ENCODE measurements around the gene C11orf91.

Gene C11orf91

DNA sequence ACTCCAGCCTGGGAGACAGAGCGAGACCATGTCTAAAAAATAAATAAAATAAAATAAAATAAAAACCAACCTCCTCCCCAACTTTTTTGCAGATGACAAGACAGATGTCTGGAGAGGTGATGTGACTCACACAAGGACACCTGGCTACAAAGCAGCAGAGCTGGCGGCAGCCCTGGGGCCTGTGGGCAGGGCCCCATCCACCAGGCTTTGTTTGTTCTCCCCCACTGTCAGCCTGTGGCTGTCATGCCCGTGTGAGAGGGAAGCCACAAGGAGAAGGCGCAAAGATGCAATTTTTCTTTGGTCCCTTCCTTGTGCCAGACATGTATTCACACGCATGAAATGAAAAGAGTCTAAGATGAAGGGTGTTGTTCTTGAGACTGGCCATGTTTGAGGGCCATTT lies 19.0 kb upstream of the C11orf91 start:
- Histone ChIP-seq H3K36me3 (ENCODE audit: insufficient read depth, low read length) (peaks cover 51% of the 10 kb centered on the region; the same call in 1 of the 2 replicates), H3K9me3 (ENCODE audit: insufficient read depth, low read depth, low read length) (no peaks in the 10 kb centered on the region), H3K4me2 (ENCODE audit: low read depth, low read length, poor library complexity, severe bottlenecking) (no peak overlapping the region), H4K20me1 (ENCODE audit: insufficient read depth, low read length, poor library complexity, severe bottlenecking) (peaks cover 15% of the 10 kb centered on the region), H3K4me3 (ENCODE audit: low read length, poor library complexity, severe bottlenecking) (no peak overlapping the region), H3K79me2 (ENCODE audit: insufficient read depth, low read length) (peaks cover 30% of the 10 kb centered on the region), H3K9me2 (replicated peaks; ENCODE audit: low read depth, low read length) (no peaks in the 10 kb centered on the region), H3K9ac (ENCODE audit: low read depth, low read length, poor library complexity, severe bottlenecking) (no peak overlapping the region), H2AFZ (ENCODE audit: low read length) (no peak overlapping the region), H3F3A (ENCODE audit: low read depth) (no peaks in the 10 kb centered on the region), H3K27me3 (ENCODE audit: insufficient read depth, low read length, poor library complexity, severe bottlenecking) (no peaks in the 10 kb centered on the region), H3K4me1 (ENCODE audit: insufficient read depth, low read length, poor library complexity, severe bottlenecking) (peaks cover 22% of the 10 kb centered on the region)
- TF ChIP-seq, protein P1, sequence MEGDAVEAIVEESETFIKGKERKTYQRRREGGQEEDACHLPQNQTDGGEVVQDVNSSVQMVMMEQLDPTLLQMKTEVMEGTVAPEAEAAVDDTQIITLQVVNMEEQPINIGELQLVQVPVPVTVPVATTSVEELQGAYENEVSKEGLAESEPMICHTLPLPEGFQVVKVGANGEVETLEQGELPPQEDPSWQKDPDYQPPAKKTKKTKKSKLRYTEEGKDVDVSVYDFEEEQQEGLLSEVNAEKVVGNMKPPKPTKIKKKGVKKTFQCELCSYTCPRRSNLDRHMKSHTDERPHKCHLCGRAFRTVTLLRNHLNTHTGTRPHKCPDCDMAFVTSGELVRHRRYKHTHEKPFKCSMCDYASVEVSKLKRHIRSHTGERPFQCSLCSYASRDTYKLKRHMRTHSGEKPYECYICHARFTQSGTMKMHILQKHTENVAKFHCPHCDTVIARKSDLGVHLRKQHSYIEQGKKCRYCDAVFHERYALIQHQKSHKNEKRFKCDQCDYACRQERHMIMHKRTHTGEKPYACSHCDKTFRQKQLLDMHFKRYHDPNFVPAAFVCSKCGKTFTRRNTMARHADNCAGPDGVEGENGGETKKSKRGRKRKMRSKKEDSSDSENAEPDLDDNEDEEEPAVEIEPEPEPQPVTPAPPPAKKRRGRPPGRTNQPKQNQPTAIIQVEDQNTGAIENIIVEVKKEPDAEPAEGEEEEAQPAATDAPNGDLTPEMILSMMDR (conservative IDR thresholded peaks at IDR 0.05; ENCODE audit: low read length), result no peak
- TF ChIP-seq EZH2phosphoT487 (IDR thresholded peaks at IDR 0.05; ENCODE audit: borderline replicate concordance), result no peak

- Histone ChIP-seq H3K4me3 (ENCODE audit: low read length, poor library complexity, severe bottlenecking) (no peak overlapping the region), H3K4me1 (ENCODE audit: insufficient read depth, low read length, poor library complexity, severe bottlenecking) (peaks cover 12% of the 10 kb centered on the region), H3K36me3 (ENCODE audit: insufficient read depth, low read length) (peaks cover 61% of the 10 kb centered on the region; the same call in 1 of the 2 replicates), H3K79me2 (ENCODE audit: insufficient read depth, low read length) (peaks cover 18% of the 10 kb centered on the region), H4K20me1 (ENCODE audit: insufficient read depth, low read length, poor library complexity, severe bottlenecking) (peaks cover 8% of the 10 kb centered on the region), H3K9ac (ENCODE audit: low read depth, low read length, poor library complexity, severe bottlenecking) (no peak overlapping the region), H3K27me3 (ENCODE audit: insufficient read depth, low read length, poor library complexity, severe bottlenecking) (no peaks in the 10 kb centered on the region), H2AFZ (ENCODE audit: low read length) (no peak overlapping the region), H3K9me3 (ENCODE audit: insufficient read depth, low read depth, low read length) (no peaks in the 10 kb centered on the region), H3F3A (ENCODE audit: low read depth) (no peaks in the 10 kb centered on the region), H3K9me2 (replicated peaks; ENCODE audit: low read depth, low read length) (no peaks in the 10 kb centered on the region), H3K4me2 (ENCODE audit: low read depth, low read length, poor library complexity, severe bottlenecking) (no peak overlapping the region)
- no peak for TF ChIP-seq EZH2phosphoT487 (IDR thresholded peaks at IDR 0.05; ENCODE audit: borderline replicate concordance)
- TF ChIP-seq, protein P1 (conservative IDR thresholded peaks at IDR 0.05; ENCODE audit: low read length), result no peak
Measured at GRCh38 chr11:33718440-33718839, 17.8 kb upstream of the C11orf91 start.

- TF ChIP-seq, protein P1 (conservative IDR thresholded peaks at IDR 0.05; ENCODE audit: low read length), result peak; percentile 71
- TF ChIP-seq EZH2phosphoT487 (IDR thresholded peaks at IDR 0.05; ENCODE audit: borderline replicate concordance), result no peak
- H3K9me2 ChIP-seq (replicated peaks; ENCODE audit: low read depth, low read length), result no peaks in the 10 kb centered on the region
- H4K20me1 ChIP-seq (ENCODE audit: insufficient read depth, low read length, poor library complexity, severe bottlenecking), result no peaks in the 10 kb centered on the region
- H3K27me3 ChIP-seq (ENCODE audit: insufficient read depth, low read length, poor library complexity, severe bottlenecking), result no peaks in the 10 kb centered on the region
- H3K79me2 ChIP-seq (ENCODE audit: insufficient read depth, low read length), result no peaks in the 10 kb centered on the region
- H3K9ac ChIP-seq (ENCODE audit: low read depth, low read length, poor library complexity, severe bottlenecking), result no peak overlapping the region
- H3K4me2 ChIP-seq (ENCODE audit: low read depth, low read length, poor library complexity, severe bottlenecking), result no peak overlapping the region
- H3K4me3 ChIP-seq (ENCODE audit: low read length, poor library complexity, severe bottlenecking), result no peak overlapping the region
- H3K4me1 ChIP-seq (ENCODE audit: insufficient read depth, low read length, poor library complexity, severe bottlenecking), result peaks cover 2% of the 10 kb centered on the region
- H3K9me3 ChIP-seq (ENCODE audit: insufficient read depth, low read depth, low read length), result no peaks in the 10 kb centered on the region
- H3F3A ChIP-seq (ENCODE audit: low read depth), result no peaks in the 10 kb centered on the region
- H3K36me3 ChIP-seq (ENCODE audit: insufficient read depth, low read length), result peaks cover 64% of the 10 kb centered on the region; the same call in 1 of the 2 replicates
- H2AFZ ChIP-seq (ENCODE audit: low read length), result no peak overlapping the region
Measured at GRCh38 chr11:33716243-33716642, 15.6 kb upstream of the C11orf91 start.

Data from Loucy (cell line).